Stimulated activated CD4-positive, alpha-beta T cell treated with anti-CD3 and anti-CD28 coated beads, Interleukin-1b, Interleukin-23, amount 100 ng/mL, for 24 hours (primary cell): ENCODE results near the gene CHRNA4.

Source experiments
- DNase-seq, 4 experiments: peaks; one replicate each; pipeline ENCODE4 v3.0.0-alpha.2; 2020; ENCODE audit warnings: low read depth in 4 of 4, low spot score in 1 of 4

CHRNA4 gene

DNA sequence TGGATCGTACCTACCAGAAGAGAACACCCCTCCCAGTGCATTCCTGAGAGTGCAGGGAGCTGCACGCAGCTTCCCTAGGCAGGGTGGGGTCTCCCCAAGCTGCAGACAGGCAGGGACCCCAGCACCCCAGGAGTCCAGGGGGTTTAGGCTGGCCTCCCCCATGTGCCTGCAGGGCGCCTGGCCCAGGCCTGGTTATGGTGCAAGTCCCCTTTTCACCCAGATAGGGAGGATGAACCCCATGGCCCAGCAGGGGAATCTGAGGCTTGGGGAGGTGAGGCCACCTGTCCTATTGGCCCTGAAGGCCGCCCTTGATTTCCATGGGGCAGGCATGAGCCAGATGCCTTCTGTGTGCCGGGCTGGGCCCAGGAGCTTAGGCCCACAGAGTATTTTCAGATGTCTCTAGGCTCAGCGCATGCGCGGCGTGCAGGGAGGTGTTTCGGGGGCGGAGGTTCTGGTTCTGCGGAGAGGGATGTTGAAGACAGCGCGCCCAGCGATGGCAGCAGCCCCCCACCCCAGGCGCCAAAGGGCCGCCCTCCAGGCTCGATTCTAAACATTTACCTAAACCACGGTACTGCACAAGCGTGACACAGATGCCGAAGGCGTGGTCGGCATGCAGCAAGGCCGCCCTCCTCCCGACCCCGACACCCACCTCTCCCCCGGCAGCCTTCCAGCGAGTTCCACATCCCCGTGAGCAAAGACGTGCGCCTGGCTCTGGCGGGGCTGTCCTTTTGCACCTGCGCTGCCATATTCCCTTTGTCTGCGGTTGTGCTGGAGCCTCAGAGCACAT lies 38.8 kb downstream of the CHRNA4 start:
- no peak for DNase-seq

DNA sequence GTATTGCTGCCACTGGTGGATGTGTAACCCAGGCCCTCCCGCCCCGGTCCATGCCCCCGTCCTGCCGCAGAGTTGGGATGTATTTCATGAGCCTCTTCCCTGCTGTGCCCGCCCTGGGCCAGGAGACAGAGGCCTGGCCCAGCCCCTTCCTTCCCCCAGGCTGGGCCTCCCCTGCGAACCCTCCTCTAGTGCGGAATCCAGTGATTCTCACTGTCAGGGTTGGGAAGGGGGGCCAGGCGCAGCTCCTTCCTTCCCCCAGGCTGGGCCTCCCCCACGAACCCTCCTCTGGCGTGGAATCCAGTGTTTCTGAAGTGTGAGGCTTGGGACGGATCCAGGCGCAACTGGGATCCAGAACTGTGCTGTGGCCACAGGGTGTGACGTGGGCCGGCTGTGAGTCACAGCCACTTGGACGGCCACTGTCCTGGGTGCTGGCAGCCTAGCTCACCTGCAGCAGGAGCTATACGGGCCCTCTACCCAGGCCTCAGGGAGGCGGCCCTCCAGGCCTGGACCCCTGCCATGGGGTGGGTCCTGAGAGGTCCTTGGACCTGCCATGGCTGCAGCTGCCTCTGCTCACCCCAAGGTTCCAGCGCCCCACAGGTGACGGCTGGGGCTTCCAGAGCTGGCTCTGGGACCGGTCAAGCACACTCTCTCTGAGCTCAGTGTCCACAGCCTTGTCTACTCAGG lies 39.9 kb downstream of the CHRNA4 start:
- DNase-seq, result no peak

DNA sequence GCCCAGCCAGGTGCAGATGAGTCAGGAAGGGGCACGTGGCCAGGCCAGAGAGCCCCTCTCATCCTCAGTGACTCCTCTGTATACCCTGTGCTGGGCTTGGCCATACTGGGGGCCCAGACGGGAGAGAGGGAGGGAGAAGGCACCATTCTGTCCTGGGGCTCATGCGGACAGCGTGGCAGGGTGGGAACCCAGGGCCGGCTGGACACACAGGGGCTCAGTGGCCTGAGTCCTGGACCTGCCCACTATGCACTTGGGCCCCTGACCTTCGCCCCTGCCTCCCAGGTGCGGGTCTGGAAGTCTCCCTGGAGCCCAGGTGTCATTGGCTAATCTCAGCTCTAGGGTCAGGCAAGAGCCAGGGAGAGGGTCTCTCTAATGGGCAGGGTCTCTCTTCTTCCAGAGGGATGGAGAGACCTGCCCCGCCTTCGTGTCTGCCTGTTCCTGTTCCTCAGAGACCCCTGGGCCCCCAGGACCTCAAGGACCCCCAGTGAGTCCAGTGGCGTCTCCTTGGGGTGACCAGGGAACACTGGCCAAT lies 40.5 kb downstream of the CHRNA4 start:
- DNase-seq, result no peak

DNA sequence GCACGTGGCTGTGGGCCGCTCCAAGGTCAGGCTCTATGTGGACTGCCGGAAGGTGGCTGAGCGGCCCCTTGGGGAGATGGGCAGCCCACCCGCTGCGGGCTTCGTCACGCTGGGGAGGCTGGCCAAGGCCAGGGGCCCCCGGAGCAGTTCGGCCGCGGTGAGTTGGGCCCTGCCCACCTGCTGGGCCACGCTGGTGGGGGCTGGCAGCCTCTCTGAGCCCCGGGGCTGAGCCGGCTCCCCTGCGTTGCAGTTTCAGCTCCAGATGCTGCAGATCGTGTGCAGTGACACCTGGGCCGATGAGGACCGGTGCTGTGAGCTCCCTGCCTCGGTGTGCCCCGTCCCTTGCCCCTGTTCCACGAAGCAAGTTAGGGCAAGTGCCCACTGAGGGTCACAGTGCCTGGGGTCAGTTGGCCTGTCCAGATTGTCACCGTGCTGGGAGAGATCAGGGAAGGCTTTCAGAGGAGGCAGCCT lies 41.1 kb downstream of the CHRNA4 start:
- DNase-seq, result no peak

DNA sequence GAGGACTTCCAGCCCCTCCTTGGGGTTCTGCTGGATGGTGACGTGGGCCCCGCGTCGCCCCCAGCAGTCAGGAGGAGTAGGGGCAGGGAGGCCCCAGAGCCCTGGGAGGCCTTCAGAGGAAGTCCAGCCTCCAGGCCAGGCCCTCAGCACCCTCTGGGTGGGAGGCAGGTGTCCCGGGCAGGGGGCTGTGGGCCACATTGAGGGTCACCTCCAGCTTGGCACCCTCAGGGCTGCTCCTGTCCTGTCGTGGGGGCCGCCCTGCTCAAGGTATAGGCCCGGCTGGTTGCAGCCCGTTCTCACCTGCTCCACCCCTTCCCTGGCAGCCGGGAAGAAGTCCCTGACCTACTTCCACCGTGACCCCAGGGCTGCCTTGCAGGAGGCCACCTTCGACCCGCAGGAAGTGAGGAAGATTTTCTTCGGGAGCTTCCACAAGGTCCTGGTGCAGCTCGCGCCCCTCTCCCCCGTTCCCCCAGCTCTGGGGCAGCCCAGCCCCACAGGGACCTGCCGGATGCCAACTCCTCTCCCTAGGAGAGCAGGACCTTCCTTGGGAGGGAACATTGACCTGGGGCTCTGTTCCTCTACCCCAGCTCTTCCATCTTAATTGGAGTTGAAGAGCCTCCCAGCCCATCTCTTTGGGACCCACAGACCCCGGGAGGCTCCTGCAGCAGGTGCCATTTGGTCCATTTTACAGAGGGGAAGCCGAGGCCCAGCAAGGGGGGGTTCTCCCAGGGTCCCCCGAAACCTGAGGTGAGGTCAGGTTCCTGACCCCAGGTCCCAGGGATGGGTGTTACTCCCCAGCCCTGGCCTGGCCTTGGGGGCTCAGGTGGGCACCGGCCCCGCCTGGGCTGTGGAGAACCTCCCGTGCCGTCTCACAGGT lies 41.7 kb downstream of the CHRNA4 start:
- no peak for DNase-seq

DNA sequence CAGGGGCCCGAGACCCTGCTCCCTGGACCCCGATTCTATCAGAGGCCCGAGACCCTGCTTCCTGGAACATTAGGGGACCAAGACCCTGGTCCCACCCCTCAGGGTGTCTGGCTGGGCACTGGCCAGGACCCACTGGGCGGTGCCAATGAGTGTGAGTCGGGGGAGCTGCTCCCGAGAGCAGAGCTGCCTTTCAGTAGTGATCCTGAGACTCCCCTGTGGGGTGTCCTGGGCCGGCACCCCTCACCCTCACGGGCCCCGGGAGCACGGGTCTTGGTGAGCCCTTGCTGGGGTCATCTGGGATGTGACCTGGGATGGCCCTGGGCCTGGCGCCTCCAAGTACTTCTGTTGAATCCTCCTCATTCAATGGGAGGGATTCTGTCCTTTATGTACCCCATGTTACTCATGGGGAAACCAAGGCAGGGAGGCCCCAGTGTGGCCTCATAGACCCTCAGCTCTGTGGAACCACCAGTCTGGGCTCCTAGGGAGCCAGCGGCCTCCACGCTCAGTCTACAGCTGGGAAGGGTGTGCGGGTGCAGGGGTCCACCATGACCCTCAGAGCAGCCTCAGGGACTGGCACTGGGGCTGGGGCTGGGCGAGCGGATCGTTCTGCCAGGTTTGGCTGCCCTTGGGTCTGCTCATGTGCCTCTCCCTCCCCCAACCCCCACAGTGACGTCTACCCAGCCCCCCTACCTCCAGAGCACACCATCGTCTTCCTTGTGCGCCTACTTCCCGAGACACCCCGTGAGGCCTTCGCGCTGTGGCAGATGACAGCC lies 42.6 kb downstream of the CHRNA4 start:
- DNase-seq, result no peak

DNA sequence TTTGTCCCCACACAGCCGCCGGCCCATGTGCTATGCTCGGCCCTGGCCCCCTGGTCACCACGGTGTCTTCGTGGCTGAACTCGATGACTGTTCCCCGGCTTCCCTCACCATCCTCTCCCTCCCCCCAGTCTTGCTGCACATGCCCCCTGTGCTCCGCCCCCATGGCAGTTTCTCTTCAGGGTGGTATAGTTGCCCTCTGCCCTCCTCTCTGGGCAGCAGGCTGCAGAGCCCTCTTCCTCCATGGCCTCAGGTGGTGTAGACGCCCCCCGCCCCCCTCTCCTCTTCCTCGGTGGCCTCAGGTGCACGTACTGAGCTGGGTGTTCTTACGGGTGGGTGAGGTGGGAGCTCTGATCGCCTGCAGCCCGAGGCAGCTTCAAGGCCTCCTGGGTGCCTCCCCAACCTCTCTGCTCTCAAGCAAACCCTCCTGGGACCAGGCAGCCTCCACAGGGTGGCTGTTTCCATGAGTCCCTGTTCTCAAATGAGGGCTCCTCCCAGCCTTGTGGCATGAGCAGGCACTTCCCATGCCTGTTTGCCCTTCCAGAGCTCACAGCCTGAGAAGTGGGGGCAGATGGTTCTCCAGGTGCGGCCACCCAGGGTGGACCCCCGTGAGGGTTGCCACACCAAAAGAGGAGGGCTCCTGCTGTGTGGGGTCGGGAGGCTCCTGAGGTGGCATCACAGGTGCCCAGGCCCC lies 43.4 kb downstream of the CHRNA4 start:
- no peak for DNase-seq

DNA sequence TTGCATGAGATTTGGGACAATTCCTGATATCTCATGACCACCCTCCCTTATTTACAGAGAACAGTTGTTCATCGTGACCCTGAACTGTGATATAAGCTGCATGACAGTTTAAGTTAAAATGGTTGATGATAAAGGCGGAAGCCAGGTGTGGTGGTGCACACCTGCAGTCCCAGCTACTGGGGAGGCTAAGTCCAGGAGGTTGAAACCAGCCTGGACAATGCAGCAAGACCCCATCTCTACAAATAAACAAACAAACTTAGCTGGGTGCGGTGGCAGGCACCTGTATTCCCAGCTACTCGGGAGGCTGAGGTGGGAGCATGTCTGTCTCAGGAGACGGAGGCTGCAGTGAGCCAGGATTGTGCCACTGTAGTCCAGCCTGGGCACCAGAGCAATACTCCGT lies 44.1 kb downstream of the CHRNA4 start:
- no peak for DNase-seq

DNA sequence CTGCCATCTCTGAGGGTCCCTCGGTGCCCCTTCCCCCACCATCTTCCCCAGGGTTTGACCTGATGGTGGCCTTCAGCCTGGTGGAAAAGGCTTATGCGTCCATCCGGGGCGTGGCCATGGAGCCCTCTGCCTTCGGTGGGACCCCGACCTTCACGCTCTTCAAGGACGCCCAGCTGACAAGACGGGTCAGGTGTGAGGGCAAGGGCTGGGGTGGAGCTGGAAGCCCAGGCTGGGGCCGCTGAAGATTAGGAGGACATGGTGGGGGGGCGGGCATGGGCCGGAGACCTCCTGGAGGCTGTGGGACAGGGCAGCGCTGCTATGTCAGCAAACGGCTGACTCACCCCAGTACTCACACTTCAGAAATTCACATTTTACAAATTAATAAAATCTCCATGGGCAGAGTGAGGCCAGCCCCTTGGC lies 44.6 kb downstream of the CHRNA4 start:
- no peak for DNase-seq

DNA sequence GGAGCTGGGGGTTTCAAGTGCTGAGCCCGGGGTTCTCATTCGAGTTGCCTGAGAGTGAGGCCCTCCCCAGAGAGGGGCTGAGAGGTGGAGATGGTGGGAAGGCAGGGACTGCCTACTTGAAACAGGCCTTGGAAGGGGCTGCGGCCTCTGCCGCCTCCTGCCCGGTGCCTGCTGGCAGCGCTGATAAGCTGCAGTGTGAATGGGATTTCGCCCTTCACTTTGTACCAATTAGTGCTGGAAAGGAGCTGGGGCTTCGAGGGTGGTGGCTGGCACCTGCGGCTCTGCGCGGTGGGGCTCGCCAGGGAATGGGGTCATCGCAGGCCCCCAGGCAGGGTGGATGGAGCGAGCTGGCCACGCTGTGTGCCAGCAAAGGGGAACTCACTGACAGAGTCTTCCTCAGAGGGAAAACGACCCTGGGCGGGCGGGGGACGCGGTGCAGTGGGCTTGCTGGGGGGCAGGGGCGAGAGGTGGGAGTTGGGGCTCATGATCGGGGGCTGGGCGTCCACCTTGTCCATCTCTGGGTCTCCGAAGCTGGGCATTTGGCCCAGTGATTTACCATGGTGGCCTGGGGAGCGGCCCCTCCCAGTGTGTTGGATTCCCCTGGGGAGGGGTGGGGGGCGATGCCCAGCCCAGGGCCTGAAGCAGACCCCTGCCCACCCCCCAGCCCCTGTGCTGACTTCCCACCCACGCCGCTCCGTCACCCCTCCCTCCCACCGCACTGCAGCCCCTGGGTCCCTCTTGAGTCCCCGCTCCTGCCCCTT lies 45.2 kb downstream of the CHRNA4 start:
- no peak for DNase-seq

DNA sequence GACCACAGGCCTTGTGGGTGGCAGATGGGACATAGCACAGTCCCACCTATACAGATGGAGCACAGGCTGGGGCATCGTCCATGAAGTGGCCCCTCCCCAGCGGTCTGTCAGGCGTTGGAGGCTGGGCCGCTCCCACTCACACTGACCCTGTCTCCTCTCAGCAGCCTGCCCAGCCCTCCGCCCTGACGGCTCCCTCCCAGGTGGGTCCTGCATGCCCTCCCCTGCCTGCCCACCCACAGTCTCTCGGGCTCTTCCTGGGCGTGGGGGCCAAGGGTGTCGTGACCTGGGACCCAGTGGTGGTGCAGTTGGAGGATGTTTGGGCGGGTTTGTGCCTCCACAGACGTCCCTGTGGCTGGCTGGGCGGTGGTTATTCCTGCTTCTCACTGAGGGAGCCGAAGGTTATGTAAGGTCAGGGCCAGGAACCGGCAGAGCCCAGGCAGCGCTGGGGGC lies 45.9 kb downstream of the CHRNA4 start:
- no peak for DNase-seq

DNA sequence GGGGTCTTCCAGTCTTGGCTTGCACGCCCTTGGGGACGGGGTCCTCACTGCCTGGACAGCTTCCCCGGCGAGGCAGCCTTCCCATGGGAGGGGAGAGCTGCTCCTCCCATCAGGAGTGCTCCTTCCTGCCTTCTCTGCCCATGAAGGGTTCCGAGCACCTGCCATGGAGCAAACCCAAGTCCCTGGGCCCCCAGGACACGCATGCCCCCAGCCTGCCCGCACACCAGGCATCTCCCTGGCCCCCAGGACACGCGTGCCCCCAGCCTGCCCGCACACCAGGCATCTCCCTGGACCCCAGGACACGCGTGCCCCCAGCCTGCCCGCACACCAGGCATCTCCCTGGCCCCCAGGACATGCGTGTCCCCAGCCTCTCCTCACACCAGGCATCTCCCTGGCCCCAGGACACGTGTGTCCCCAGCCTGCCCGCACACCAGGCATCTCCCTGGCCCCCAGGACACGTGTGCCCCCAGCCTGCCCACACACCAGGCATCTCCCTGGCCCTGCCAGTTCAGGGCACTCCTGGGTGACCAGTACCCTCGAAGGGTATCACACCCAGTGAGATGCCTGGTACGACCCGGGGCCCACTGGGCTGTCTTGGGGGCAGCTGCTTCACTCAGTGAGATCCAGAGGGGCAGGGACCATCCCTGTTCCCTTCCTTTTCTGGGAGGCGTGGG lies 46.4 kb downstream of the CHRNA4 start:
- DNase-seq, result no peak

DNA sequence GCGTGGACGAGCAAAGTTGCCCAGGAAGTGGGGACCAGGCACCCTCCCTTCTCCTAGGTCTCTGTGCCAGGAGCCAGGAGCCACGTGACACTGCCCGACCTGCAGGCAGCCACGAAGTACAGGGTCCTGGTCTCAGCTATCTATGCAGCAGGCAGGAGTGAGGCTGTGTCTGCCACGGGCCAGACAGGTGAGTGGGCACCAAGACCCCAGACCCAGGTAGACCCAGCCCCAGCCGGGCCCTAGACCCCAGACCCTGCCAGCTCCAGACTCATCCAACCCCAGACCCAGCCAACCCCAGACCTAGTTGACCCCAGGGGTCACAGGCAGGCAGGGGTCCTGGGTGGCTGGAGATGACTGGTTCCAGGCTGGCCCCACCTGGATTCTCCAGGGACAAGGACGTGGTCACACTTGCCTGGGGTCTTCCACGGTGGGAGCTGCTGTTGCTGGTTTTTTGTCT lies 47.1 kb downstream of the CHRNA4 start:
- no peak for DNase-seq

DNA sequence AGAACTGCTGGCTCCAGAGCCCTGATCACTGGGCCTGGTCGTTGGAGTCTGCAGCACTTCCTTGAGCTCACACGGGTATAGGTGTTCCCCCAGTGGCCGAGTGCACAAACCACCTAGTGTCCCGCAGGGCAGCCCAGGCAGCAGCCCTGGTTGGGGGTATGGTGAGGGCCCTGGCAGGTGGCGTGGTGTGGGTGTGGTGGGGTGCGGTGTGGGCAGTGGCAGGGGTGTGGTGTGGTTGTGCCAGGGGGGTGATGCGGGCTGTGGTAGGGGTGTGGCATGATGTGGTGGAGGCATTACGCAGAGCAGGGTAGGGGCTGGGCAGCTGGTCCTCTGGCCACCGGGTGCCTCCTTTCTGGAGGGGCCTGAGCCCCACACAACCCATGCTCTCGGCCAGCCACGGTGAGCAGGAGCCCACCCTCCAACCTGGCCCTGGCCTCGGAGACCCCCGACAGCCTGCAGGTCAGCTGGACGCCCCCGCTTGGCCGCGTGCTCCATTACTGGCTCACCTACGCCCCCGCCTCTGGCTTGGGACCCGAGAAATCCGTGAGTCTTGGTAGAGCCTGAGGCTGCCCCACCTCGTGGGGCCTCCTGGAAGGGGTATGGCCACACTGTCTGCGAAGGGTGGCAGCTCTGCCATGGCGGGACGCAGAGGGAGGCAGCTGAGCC lies 47.7 kb downstream of the CHRNA4 start:
- no peak for DNase-seq

DNA sequence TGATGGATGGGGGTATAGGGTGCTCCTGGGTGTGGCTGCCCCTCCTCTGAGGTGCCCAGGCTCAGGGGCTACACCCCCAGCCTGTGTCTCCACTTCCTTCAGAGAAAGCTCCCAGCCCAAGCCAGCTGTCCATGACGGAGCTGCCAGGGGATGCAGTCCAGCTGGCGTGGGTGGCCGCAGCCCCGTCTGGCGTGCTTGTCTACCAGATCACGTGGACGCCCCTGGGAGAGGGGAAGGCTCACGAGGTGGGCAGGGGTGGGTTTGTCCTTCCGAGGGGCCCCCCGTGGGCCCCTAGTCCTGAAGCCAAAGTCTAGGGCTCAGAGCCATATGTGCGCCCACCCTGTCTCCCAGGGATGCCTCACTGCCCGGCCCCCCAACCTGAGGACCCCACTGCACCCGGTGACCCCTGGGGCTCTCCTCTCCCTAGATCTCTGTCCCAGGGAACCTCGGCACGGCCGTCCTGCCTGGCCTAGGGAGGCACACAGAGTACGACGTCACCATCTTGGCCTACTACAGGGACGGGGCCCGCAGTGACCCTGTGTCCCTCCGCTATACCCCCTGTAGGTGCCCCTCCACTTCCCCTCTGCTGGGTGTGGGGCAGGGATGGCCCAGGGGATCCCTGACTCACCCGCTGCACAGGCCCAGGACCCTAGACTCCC lies 48.3 kb downstream of the CHRNA4 start:
- DNase-seq, result no peak

DNA sequence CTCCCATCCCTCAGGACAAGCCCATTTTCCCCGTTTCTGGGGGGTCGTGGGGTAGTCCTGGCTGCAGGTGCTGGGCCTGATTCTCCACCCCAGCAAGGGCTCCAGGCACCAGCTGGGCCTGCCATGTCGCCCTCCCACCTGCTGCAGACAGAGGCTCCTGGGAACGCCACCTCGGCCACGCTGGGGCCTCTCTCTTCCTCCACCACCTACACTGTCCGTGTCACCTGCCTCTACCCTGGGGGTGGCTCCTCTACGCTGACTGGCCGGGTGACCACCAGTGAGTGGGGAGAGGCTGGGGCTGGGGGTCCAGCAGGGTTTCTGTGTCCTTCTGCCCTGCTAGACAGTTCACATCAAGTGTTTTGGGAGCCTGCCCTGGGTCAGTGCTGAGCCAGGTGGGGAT lies 48.9 kb downstream of the CHRNA4 start:
- DNase-seq, result no peak

DNA sequence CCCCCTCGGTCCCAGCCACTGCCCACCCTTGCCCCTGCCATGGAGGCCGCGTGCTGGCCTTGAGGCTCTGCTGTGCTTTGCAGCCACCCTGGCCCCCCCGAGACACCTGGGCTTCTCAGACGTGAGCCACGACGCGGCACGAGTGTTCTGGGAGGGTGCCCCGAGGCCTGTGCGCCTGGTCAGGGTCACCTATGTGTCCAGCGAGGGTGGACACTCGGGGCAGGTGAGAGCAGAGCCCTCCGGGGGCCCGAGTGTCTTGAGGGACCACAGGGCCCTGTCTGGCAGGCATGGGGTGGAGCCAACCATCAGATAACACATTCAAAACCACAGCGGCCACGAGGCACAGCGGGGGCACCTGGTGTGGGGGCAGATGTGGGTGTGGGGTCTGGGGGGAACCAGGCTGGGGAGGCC lies 49.3 kb downstream of the CHRNA4 start:
- no peak for DNase-seq
